GM23248 (cell line): ENCODE data around the gene STKLD1. TPM values are rescaled to one million over a fixed set of nuclear protein-coding genes. Genes with fewer than 3 reads are reported as not detected.

ENCODE experiments used
- DNase-seq: peaks from one replicate; pipeline ENCODE4 v3.0.0-alpha.2; 2015
- H2AFZ ChIP-seq: fragments of 200-600 bp; sonication (generic); 2 replicates; pipeline ENCODE4 v1.6.1; 2016; ENCODE audit warnings: antibody characterized with exemption
- H3F3A ChIP-seq: fragments of 200-600 bp; sonication (generic); 2 replicates; pipeline ENCODE4 v1.6.1; 2016; ENCODE audit warnings: mild to moderate bottlenecking, antibody characterized with exemption, mixed run types; ENCODE audit not compliant: insufficient read depth
- H3K27ac ChIP-seq: fragments of 200-600 bp; sonication (generic); 2 replicates; pipeline ENCODE4 v1.5.1; 2016; ENCODE audit warnings: mild to moderate bottlenecking
- H3K27me3 ChIP-seq: fragments of 200-600 bp; sonication (generic); replicated peaks from 2 replicates; pipeline ENCODE4 v1.6.1; 2016; ENCODE audit warnings: mild to moderate bottlenecking; ENCODE audit not compliant: insufficient read depth
- H3K36me3 ChIP-seq: fragments of 200-600 bp; sonication (generic); 2 replicates; pipeline ENCODE4 v1.6.1; 2016; ENCODE audit warnings: low read depth, mild to moderate bottlenecking
- H3K4me1 ChIP-seq: fragments of 200-600 bp; sonication (generic); 2 replicates; pipeline ENCODE4 v1.6.1; 2016; ENCODE audit warnings: mild to moderate bottlenecking; ENCODE audit not compliant: insufficient read depth
- H3K4me2 ChIP-seq: fragments of 200-600 bp; sonication (generic); one replicate; pipeline ENCODE4 v1.6.1; 2016; ENCODE audit warnings: mild to moderate bottlenecking; ENCODE audit not compliant: unreplicated experiment
- H3K4me3 ChIP-seq: fragments of 200-600 bp; sonication (generic); 2 replicates; pipeline ENCODE4 v1.5.1; 2016; ENCODE audit warnings: mild to moderate bottlenecking
- H3K79me2 ChIP-seq: fragments of 200-600 bp; sonication (generic); 2 replicates; pipeline ENCODE4 v1.6.1; 2016; ENCODE audit warnings: mild to moderate bottlenecking; ENCODE audit not compliant: insufficient read depth
- H3K9ac ChIP-seq: fragments of 200-600 bp; sonication (generic); 2 replicates; pipeline ENCODE4 v1.6.1; 2016; ENCODE audit warnings: mild to moderate bottlenecking
- H3K9me2 ChIP-seq: fragments of 200-600 bp; sonication (generic); 2 replicates; pipeline ENCODE4 v1.6.1; 2016; ENCODE audit warnings: mixed run types, mild to moderate bottlenecking, moderate library complexity; ENCODE audit not compliant: insufficient read depth
- H3K9me3 ChIP-seq: fragments of 200-600 bp; sonication (generic); one replicate; pipeline ENCODE4 v1.6.1; 2017; ENCODE audit warnings: low read depth
- H4K20me1 ChIP-seq: fragments of 200-600 bp; sonication (generic); 2 replicates; pipeline ENCODE4 v1.6.0; 2016; ENCODE audit not compliant: insufficient read depth
- EZH2 ChIP-seq: fragments of 200-600 bp; sonication (generic); IDR thresholded peaks from 2 replicates; pipeline ENCODE4 v1.6.1; 2018; ENCODE audit warnings: antibody characterized with exemption, mild to moderate bottlenecking; ENCODE audit not compliant: insufficient read depth, poor library complexity, severe bottlenecking
- EZH2phosphoT487 ChIP-seq: fragments of 200-600 bp; sonication (generic); IDR thresholded peaks from 2 replicates; pipeline ENCODE4 v1.6.1; 2018; ENCODE audit warnings: antibody characterized with exemption, moderate library complexity, mild to moderate bottlenecking, low read depth; ENCODE audit not compliant: insufficient read depth
- WGBS, 2 experiments: methylation state at CpG; one replicate each; pipeline ENCODE4 v1.1.6; 2015 to 2017; ENCODE audit warnings: low lambda C conversion rate in 2 of 2, low coverage in 1 of 2; ENCODE audit errors: missing lambda C conversion rate in 2 of 2; 5-methylcytosine and 5-hydroxymethylcytosine counted together
- in situ Hi-C: fragments of 300-500 bp; cut with MboI; formaldehyde crosslinking; loops from 2 replicates; pipeline ENCODE4 v1.15.0; 2020
- polyA plus RNA-seq: library from polyadenylated mRNA; unstranded; fragments of >200 nt; fragmentation: Nextera tagmentation; extraction: Ambion mirVana; gene quantifications from 2 replicates; pipeline ENCODE4 v1.2.1, GENCODE V29; 2016
- total RNA-seq: library from RNA; depleted of rRNA; stranded (reverse); fragments of >200 nt; shearing (Covaris generic); gene quantifications from 2 replicates; pipeline ENCODE4 v1.2.3, GENCODE V29; 2014

Gene STKLD1
- total and polyA plus RNA-seq, 2 experiments from 2014 or later = 0.32 to 0.38 TPM

GRCh38 chr9:133331221-133331620, 44.9 kb upstream of the STKLD1 start:
- Histone ChIP-seq H3K27me3 (no peaks in the 10 kb centered on the region), H3K4me3 (no peak overlapping the region), H4K20me1 (no peaks in the 10 kb centered on the region), H3F3A (peaks cover 9% of the 10 kb centered on the region; the same call in 1 of the 2 replicates), H3K27ac (no peak overlapping the region), H2AFZ (no peak overlapping the region), H3K9me3 (no peaks in the 10 kb centered on the region), H3K4me2 (no peak overlapping the region), H3K79me2 (peaks cover 35% of the 10 kb centered on the region), H3K9me2 (no peaks in the 10 kb centered on the region), H3K36me3 (peaks cover 11% of the 10 kb centered on the region; the same call in 1 of the 2 replicates), H3K9ac (no peak overlapping the region), H3K4me1 (peaks cover 7% of the 10 kb centered on the region; the same call in 1 of the 2 replicates)
- in situ Hi-C loops = no loop called here
- 73 to 79% methylated on average over 19 of the region's 19 CpGs for WGBS, 2 experiments
- no peak for TF ChIP-seq EZH2phosphoT487
- TF ChIP-seq EZH2 = no peak
- DNase-seq = no peak

DNA sequence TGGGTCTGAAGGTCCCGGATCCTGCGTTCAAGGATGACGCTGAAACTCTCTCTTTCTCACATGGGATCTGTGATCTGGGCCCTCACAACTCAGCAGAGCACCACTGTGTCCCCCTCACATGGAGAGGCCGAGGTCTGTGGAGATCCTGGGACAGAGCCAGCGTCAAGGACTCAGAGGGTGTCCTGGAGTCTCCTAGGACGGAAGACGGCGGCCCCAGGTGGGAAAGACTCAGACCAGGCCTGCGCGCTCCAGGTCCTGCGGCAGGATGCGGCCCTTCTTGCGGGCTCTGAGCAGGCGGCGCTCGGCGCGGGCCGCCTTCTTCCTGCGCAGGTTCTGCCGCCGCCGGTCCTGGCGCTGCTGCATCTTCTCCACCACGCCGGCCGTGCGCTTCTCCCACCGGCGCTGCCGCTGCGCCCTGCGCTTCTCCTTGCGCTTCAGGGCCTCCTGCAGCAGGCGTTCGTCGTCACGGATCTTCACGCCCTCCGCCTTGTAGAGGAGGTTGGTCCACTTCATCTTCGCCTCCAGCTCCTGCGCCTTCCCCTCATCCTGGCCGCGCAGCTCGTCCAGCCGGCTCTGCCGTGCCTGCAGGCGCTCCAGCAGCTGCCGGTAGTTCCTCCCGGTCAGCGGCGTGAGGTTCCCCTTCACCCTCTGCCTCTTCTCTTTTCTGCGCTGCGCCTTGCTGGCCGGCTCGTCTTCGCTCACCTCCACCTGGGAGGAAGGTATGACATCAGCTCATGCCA, 44.4 kb upstream of the STKLD1 start:
- Histone ChIP-seq H3K4me2 (no peak overlapping the region), H3K9me3 (no peaks in the 10 kb centered on the region), H3K27me3 (no peaks in the 10 kb centered on the region), H3K36me3 (peaks cover 11% of the 10 kb centered on the region; the same call in 1 of the 2 replicates), H3K4me1 (peaks cover 8% of the 10 kb centered on the region; the same call in 1 of the 2 replicates), H3K4me3 (no peak overlapping the region), H4K20me1 (no peaks in the 10 kb centered on the region), H3K27ac (no peak overlapping the region), H3F3A (peaks cover 10% of the 10 kb centered on the region; the same call in 1 of the 2 replicates), H3K79me2 (peaks cover 35% of the 10 kb centered on the region), H3K9me2 (no peaks in the 10 kb centered on the region), H2AFZ (no peak overlapping the region), H3K9ac (no peak overlapping the region)
- TF ChIP-seq EZH2phosphoT487 (no peak), EZH2 (no peak)
- in situ Hi-C loops = no loop called here
- 97 to 98% methylated on average over 36 to 57 of the region's 57 CpGs for WGBS, 2 experiments
- DNase-seq = no peak

- H3K27me3 ChIP-seq = no peaks in the 10 kb centered on the region
- H4K20me1 ChIP-seq = no peaks in the 10 kb centered on the region
- no peak overlapping the region for H3K9ac ChIP-seq
- TF ChIP-seq EZH2 = no peak
- TF ChIP-seq EZH2phosphoT487 = no peak
- peaks cover 35% of the 10 kb centered on the region for H3K79me2 ChIP-seq
- no peaks in the 10 kb centered on the region for H3K9me2 ChIP-seq
- peaks cover 15% of the 10 kb centered on the region for H3F3A ChIP-seq
- H3K27ac ChIP-seq = no peak overlapping the region
- in situ Hi-C loops = no loop called here
- peaks cover 11% of the 10 kb centered on the region; the same call in 1 of the 2 replicates for H3K36me3 ChIP-seq
- 83 to 86% methylated on average over 14 to 20 of the region's 20 CpGs for WGBS, 2 experiments
- H2AFZ ChIP-seq = no peak overlapping the region
- H3K4me2 ChIP-seq = no peak overlapping the region
- DNase-seq = no peak
- peaks cover 10% of the 10 kb centered on the region; the same call in 1 of the 2 replicates for H3K4me1 ChIP-seq
- no peaks in the 10 kb centered on the region for H3K9me3 ChIP-seq
- no peak overlapping the region for H3K4me3 ChIP-seq
These were observed 43.8 kb upstream of the STKLD1 start for GRCh38 chr9:133332381-133332730.

GRCh38 chr9:133333011-133333410, 43.2 kb upstream of the STKLD1 start:
- in situ Hi-C loops = no loop called here

More at GRCh38 chr9:133333011-133333410, 43.2 kb upstream of the STKLD1 start:
- no peak overlapping the region for H3K9ac ChIP-seq
- H3K79me2 ChIP-seq = peaks cover 35% of the 10 kb centered on the region
- H3K4me3 ChIP-seq = no peak overlapping the region
- H3K4me1 ChIP-seq = peaks cover 10% of the 10 kb centered on the region; the same call in 1 of the 2 replicates
- H2AFZ ChIP-seq = no peak overlapping the region
- TF ChIP-seq EZH2 = no peak
- no peak for TF ChIP-seq EZH2phosphoT487
- no peaks in the 10 kb centered on the region for H3K9me3 ChIP-seq
- no peaks in the 10 kb centered on the region for H3K9me2 ChIP-seq
- no peak overlapping the region for H3K27ac ChIP-seq
- H3K4me2 ChIP-seq = no peak overlapping the region
- WGBS, 2 experiments = 93 to 95% methylated on average over 11 of the region's 11 CpGs
- no peak for DNase-seq
- H3K36me3 ChIP-seq = peaks cover 11% of the 10 kb centered on the region; the same call in 1 of the 2 replicates
- H3K27me3 ChIP-seq = no peaks in the 10 kb centered on the region
- H3F3A ChIP-seq = peaks cover 22% of the 10 kb centered on the region
- no peaks in the 10 kb centered on the region for H4K20me1 ChIP-seq
